Hepatocyte (in vitro differentiated cells): ENCODE results near the gene NHSL2. TPM values are rescaled to one million over a fixed set of nuclear protein-coding genes. Genes with fewer than 3 reads are reported as not detected.

ENCODE experiments used
- DNase-seq: peaks from one replicate; pipeline ENCODE4 v3.0.0-alpha.2; 2016; ENCODE audit warnings: low spot score
- H2AFZ ChIP-seq: fragments of 200-600 bp; sonication (generic); 2 replicates; pipeline ENCODE4 v1.6.0; 2016; ENCODE audit warnings: antibody characterized with exemption, mild to moderate bottlenecking
- H3K27ac ChIP-seq: fragments of 200-600 bp; sonication (generic); 2 replicates; pipeline ENCODE4 v1.5.1; 2016; ENCODE audit warnings: mild to moderate bottlenecking
- H3K27me3 ChIP-seq: fragments of 200-600 bp; sonication (generic); 2 replicates; pipeline ENCODE4 v1.6.1; 2016
- H3K36me3 ChIP-seq: fragments of 200-600 bp; sonication (generic); replicated peaks from 2 replicates; pipeline ENCODE4 v1.5.1; 2016; ENCODE audit warnings: low read depth; ENCODE audit not compliant: insufficient read depth
- H3K4me1 ChIP-seq: fragments of 200-600 bp; sonication (generic); 2 replicates; pipeline ENCODE4 v1.5.1; 2016; ENCODE audit warnings: mild to moderate bottlenecking, moderate library complexity; ENCODE audit not compliant: insufficient read depth
- H3K4me2 ChIP-seq: fragments of 200-600 bp; sonication (generic); 2 replicates; pipeline ENCODE4 v1.6.0; 2016
- H3K4me3 ChIP-seq: fragments of 200-600 bp; sonication (generic); 2 replicates; pipeline ENCODE4 v1.5.1; 2016; ENCODE audit warnings: mild to moderate bottlenecking
- H3K79me2 ChIP-seq: fragments of 200-600 bp; sonication (generic); 2 replicates; pipeline ENCODE4 v1.6.0; 2017; ENCODE audit warnings: mild to moderate bottlenecking
- H3K9me2 ChIP-seq: fragments of 200-600 bp; sonication (generic); replicated peaks from 2 replicates; pipeline ENCODE4 v1.6.0; 2017; ENCODE audit warnings: mild to moderate bottlenecking; ENCODE audit not compliant: insufficient read depth
- H3K9me3 ChIP-seq: fragments of 200-600 bp; sonication (generic); 2 replicates; pipeline ENCODE4 v1.5.1; 2016; ENCODE audit warnings: low read depth, mild to moderate bottlenecking
- H4K20me1 ChIP-seq: fragments of 200-600 bp; sonication (generic); 2 replicates; pipeline ENCODE4 v1.6.0; 2016; ENCODE audit warnings: mild to moderate bottlenecking; ENCODE audit not compliant: insufficient read depth, poor library complexity, severe bottlenecking
- EZH2 ChIP-seq: fragments of 200-600 bp; sonication (generic); IDR thresholded peaks from 2 replicates; pipeline ENCODE4 v1.6.1; 2016; ENCODE audit warnings: antibody characterized with exemption, mild to moderate bottlenecking, borderline replicate concordance
- EZH2phosphoT487 ChIP-seq: fragments of 200-600 bp; sonication (generic); IDR thresholded peaks from one replicate; pipeline ENCODE4 v1.6.1; 2018; ENCODE audit warnings: antibody characterized with exemption, mild to moderate bottlenecking, low read depth, moderate library complexity; ENCODE audit not compliant: unreplicated experiment, severe bottlenecking
- WGBS: methylation state at CpG from one replicate; pipeline ENCODE4 v1.1.6; 2016; ENCODE audit warnings: low lambda C conversion rate; ENCODE audit errors: missing lambda C conversion rate; 5-methylcytosine and 5-hydroxymethylcytosine counted together
- polyA plus RNA-seq: library from polyadenylated mRNA; unstranded; fragments of >200 nt; fragmentation: Nextera tagmentation; extraction: Ambion mirVana; gene quantifications from 2 replicates; pipeline ENCODE4 v1.2.1, GENCODE V29; 2016
- total RNA-seq: library from RNA; depleted of rRNA; stranded (reverse); fragments of >200 nt; gene quantifications from 2 replicates; pipeline ENCODE4 v1.2.3, GENCODE V29; 2014
- TF ChIP-seq, protein P1 (sequence below): fragments of 200-600 bp; sonication (generic); IDR thresholded peaks from 2 replicates; pipeline ENCODE4 v1.5.1; 2016; ENCODE audit warnings: antibody characterized with exemption, mild to moderate bottlenecking; ENCODE audit not compliant: poor library complexity

The NHSL2 gene
- total and polyA plus RNA-seq, 2 experiments from 2014 or later, result 2.3 to 3.2 TPM

DNA sequence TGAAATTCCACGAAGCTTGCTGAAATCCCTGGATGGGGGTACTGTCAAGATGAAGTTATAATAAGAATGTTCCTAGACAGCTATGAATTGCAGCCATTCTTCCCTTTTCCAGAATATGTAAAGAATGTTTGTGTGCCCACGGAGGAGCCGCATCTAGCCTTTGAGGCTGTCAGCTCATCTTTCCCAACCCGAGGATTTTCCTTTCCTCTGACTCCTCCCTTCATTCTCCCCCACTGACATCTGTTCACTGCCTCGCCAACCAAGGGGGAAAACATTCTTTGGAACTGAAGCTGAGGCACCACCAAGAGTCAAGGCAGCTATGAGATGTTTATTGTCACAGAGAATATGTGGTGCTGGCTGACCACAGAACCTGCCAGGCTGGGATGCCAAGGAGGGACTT is 8.8 kb downstream of the NHSL2 start:
- no peaks in the 10 kb centered on the region for H3K36me3 ChIP-seq
- H3K79me2 ChIP-seq, result no peaks in the 10 kb centered on the region
- no peaks in the 10 kb centered on the region for H3K27me3 ChIP-seq
- no peaks in the 10 kb centered on the region for H3K9me2 ChIP-seq
- H3K4me3 ChIP-seq, result no peak overlapping the region
- no peak overlapping the region for H2AFZ ChIP-seq
- no peak overlapping the region for H3K27ac ChIP-seq
- TF ChIP-seq, protein P1, sequence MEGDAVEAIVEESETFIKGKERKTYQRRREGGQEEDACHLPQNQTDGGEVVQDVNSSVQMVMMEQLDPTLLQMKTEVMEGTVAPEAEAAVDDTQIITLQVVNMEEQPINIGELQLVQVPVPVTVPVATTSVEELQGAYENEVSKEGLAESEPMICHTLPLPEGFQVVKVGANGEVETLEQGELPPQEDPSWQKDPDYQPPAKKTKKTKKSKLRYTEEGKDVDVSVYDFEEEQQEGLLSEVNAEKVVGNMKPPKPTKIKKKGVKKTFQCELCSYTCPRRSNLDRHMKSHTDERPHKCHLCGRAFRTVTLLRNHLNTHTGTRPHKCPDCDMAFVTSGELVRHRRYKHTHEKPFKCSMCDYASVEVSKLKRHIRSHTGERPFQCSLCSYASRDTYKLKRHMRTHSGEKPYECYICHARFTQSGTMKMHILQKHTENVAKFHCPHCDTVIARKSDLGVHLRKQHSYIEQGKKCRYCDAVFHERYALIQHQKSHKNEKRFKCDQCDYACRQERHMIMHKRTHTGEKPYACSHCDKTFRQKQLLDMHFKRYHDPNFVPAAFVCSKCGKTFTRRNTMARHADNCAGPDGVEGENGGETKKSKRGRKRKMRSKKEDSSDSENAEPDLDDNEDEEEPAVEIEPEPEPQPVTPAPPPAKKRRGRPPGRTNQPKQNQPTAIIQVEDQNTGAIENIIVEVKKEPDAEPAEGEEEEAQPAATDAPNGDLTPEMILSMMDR, result no peak
- TF ChIP-seq EZH2phosphoT487 (no peak), EZH2 (no peak)
- WGBS, result 61% methylated on average over 5 of the region's 5 CpGs
- H3K4me1 ChIP-seq, result no peaks in the 10 kb centered on the region
- no peaks in the 10 kb centered on the region for H3K9me3 ChIP-seq
- no peak for DNase-seq
- no peaks in the 10 kb centered on the region for H4K20me1 ChIP-seq
- no peak overlapping the region for H3K4me2 ChIP-seq

GRCh38 chrX:71919886-71920285 is 9.2 kb downstream of the NHSL2 start:
- Histone ChIP-seq H3K4me3 (no peak overlapping the region), H3K36me3 (no peaks in the 10 kb centered on the region), H3K9me3 (no peaks in the 10 kb centered on the region), H3K4me1 (no peaks in the 10 kb centered on the region), H3K79me2 (no peaks in the 10 kb centered on the region), H3K27me3 (no peaks in the 10 kb centered on the region), H3K27ac (no peak overlapping the region), H2AFZ (no peak overlapping the region), H3K4me2 (no peak overlapping the region), H4K20me1 (no peaks in the 10 kb centered on the region), H3K9me2 (no peaks in the 10 kb centered on the region)
- no peak for DNase-seq
- TF ChIP-seq, protein P1, result no peak
- TF ChIP-seq EZH2 (no peak), EZH2phosphoT487 (no peak)
- WGBS, result 81% methylated on average over 4 of the region's 4 CpGs

GRCh38 chrX:71922686-71923085 is 12.0 kb downstream of the NHSL2 start:
- H3K4me2 ChIP-seq, result no peak overlapping the region
- no peak overlapping the region for H3K27ac ChIP-seq
- H3K9me3 ChIP-seq, result no peaks in the 10 kb centered on the region
- H3K79me2 ChIP-seq, result no peaks in the 10 kb centered on the region
- WGBS, result 46% methylated on average over 1 of the region's 1 CpG
- no peak overlapping the region for H2AFZ ChIP-seq
- no peaks in the 10 kb centered on the region for H3K4me1 ChIP-seq
- no peaks in the 10 kb centered on the region for H3K9me2 ChIP-seq
- TF ChIP-seq, protein P1, result no peak
- no peak for TF ChIP-seq EZH2phosphoT487
- no peak for TF ChIP-seq EZH2
- H3K27me3 ChIP-seq, result no peaks in the 10 kb centered on the region
- H4K20me1 ChIP-seq, result no peaks in the 10 kb centered on the region
- no peak overlapping the region for H3K4me3 ChIP-seq
- DNase-seq, result no peak
- no peaks in the 10 kb centered on the region for H3K36me3 ChIP-seq

DNA sequence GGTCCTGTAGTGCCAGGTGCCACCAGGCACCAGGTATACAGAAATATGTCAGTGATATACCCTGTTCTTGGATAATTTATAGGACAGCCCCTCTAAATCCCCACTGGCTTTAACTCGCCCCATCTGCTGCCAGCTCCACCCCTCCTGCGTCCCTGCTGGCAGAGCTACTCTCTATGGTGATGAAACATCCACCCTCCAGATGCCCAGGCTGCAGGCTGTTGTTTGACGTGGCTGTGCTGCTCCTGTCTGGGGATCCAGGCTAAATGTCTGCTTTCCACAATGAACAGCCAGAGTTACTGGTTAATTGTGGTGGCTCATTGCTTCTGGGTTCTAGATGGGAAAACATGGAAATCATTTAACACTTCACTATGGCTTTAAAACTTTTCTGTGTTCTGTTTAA is 12.9 kb downstream of the NHSL2 start:
- Histone ChIP-seq H3K27me3 (no peaks in the 10 kb centered on the region), H3K9me3 (no peaks in the 10 kb centered on the region), H3K27ac (no peak overlapping the region), H3K36me3 (no peaks in the 10 kb centered on the region), H3K79me2 (no peaks in the 10 kb centered on the region), H3K4me3 (no peak overlapping the region), H2AFZ (no peak overlapping the region), H3K4me1 (no peaks in the 10 kb centered on the region), H3K9me2 (no peaks in the 10 kb centered on the region), H3K4me2 (no peak overlapping the region), H4K20me1 (no peaks in the 10 kb centered on the region)
- TF ChIP-seq EZH2 (no peak), EZH2phosphoT487 (no peak)
- TF ChIP-seq, protein P1, result no peak
- no peak for DNase-seq
- 47% methylated on average over 3 of the region's 3 CpGs for WGBS
